AG09309 (cell line): ENCODE measurements around the gene DHX36.

Source experiments
- DNase-seq: peaks from one replicate; pipeline ENCODE4 v3.0.0-alpha.2; 2010; ENCODE audit warnings: low read depth
- H3K4me3 ChIP-seq: 2 replicates; pipeline ENCODE4 v1.5.1; 2011; ENCODE audit warnings: mild to moderate bottlenecking, low read depth, low read length, moderate library complexity; ENCODE audit not compliant: control insufficient read depth
- TF ChIP-seq, protein P1 (sequence below): IDR thresholded peaks from 2 replicates; pipeline ENCODE4 v1.5.1; 2011; ENCODE audit warnings: mild to moderate bottlenecking, low read depth, low read length, inconsistent platforms; ENCODE audit not compliant: insufficient read depth, control insufficient read depth; ENCODE audit errors: missing control alignments

DHX36 gene

DNA sequence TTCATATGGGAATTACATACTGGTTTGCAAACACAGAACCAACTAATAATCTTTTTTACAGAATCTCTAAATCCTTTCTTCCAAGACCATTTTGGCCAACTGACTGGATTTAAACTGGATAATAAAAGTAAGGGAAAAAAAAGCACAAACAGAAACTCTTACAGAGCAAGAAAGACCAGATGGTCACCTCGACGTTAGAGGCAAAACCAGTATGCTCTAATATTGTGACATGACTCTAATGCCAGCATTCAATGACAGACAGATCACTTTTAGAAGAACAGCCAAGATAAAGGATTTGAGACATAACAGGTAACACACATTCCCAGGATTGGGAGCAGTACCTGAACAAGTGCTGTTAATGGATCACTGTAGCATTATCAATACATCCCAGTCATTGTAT, 50.9 kb downstream of the DHX36 start:
- TF ChIP-seq, protein P1, sequence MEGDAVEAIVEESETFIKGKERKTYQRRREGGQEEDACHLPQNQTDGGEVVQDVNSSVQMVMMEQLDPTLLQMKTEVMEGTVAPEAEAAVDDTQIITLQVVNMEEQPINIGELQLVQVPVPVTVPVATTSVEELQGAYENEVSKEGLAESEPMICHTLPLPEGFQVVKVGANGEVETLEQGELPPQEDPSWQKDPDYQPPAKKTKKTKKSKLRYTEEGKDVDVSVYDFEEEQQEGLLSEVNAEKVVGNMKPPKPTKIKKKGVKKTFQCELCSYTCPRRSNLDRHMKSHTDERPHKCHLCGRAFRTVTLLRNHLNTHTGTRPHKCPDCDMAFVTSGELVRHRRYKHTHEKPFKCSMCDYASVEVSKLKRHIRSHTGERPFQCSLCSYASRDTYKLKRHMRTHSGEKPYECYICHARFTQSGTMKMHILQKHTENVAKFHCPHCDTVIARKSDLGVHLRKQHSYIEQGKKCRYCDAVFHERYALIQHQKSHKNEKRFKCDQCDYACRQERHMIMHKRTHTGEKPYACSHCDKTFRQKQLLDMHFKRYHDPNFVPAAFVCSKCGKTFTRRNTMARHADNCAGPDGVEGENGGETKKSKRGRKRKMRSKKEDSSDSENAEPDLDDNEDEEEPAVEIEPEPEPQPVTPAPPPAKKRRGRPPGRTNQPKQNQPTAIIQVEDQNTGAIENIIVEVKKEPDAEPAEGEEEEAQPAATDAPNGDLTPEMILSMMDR: no peak
- no peak for DNase-seq
- no peak overlapping the region for H3K4me3 ChIP-seq

DNA sequence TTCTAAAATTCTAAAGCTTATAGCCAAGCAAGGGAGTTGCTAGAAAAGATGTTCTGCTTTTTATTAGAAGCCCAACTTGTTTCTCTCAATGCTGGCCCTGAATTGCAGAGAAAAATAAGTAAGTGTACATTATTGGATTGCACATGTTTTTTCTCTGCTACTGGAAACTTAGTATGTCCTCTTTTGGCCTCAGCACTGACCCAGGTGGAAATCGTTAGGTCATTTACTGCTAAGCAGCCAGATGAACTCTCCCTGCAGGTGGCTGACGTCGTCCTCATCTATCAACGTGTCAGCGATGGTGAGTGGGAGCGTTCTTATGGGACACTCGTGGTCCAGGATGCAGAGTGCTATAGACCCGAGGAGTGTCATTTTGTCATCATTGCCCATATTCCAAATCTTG, 69.8 kb downstream of the DHX36 start:
- H3K4me3 ChIP-seq: no peak overlapping the region
- TF ChIP-seq, protein P1: no peak
- DNase-seq: no peak

DNA sequence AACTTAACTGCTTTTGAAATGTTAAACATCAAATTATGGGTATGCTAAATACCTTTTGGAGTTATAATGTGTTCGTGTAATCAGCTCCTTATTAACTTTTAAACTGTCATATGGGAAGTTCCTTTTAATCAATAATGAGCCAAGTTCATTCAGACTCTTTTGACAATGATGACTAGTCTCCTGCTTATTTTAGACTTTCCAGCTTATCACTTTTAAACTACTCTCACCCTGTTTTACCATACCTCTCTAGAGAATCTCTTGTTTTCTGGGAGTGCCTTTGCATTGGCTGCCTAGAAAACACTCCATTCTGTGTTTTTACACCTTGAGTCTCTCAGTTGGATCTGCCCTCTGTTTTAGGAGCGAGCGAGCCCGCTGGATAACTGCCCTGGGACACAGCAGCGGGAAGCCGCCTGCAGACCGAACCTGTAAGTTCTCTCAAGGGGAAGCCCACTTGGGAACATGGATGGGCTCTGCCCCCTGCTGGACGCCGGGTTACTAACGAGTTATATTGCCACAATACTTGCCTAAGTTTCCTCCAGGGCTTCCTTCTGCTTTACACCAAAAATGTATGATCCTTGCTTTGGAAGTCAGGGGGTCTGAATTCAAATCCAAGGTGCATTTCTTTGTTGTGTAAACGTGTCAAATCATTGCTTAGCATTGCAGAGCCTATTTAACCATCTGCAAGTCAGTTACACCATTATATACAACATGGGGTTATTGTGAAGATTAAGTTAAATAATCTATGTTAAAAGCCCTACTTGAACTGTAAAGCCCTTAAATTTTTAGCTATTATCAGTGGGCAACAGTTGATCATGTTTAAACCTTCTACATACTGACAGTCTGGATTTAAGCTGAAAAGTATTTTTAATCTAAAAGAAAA, 71.3 kb downstream of the DHX36 start:
- TF ChIP-seq, protein P1: peak; percentile 93
- H3K4me3 ChIP-seq: no peak overlapping the region
- DNase-seq: peak; percentile 64

DNA sequence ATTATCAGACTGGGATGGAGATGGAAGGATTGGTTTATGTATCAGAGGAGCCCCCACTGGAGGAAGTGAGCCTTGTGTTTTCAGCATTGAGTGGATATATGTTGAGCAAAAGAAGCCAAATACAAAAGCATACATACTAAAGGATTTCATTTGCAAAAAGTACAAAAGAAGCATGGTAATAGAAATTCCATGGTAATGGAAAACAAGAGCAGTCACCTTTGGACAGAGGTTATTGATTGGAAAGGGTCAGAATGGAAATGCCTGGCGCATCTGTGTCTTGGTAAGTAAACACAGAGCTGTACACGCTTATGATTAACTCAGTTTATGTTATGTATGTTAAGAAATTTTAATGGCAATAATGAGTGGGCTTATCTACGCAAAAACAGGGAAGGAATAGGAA, 72.7 kb downstream of the DHX36 start:
- DNase-seq: no peak
- H3K4me3 ChIP-seq: no peak overlapping the region
- TF ChIP-seq, protein P1: no peak

DNA sequence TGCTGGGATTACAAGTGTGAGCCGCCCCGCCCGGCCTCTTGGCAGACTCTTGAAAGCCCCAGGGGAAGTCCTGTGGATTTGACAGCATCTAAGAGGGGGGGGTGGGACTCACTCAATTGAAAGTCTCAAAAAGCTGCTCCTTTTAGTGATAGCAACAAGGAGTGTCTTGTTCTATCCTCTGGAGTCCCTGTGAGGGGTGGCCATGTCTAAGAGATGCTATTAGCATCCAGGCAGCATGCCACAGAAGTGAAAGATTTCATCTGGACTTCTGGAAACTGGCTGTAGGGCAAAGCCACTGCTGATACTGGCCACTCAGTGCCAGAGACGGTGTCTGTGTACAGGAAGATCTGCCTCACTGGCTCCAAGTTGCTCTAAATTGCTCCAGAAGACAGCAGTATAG, 74.0 kb downstream of the DHX36 start:
- TF ChIP-seq, protein P1: no peak
- DNase-seq: no peak
- no peak overlapping the region for H3K4me3 ChIP-seq

DNA sequence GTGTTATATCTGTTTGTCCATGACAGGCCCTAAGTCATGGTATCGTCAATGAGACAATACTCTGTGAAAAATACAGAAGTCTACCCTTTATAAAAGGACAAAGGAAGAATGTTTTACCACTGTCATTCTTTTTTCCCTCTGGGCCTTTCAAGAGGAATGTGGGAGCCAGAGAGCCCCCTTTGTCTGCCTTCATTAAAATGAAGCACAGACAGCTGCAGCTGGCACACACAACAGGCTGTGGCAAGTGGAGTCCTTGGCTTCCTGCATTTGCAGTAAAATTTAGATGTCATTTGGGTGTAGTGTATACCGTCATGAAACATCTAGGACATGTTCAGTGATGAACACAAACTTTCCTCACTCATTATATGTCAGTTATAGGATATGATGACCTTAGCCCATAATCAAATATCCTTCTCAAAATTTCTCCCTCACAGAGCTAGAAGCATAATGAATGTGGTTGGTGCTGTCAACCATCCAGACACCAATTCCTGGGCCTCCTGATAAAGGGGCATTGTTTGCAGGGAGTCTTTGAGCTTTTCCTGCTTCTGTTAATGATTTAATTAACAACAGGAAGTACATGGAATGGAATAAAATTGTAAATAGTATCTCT, 76.4 kb downstream of the DHX36 start:
- TF ChIP-seq, protein P1: no peak
- H3K4me3 ChIP-seq: no peak overlapping the region
- DNase-seq: no peak
